BLaER1 treated with 17β-estradiol and CSF1 and Interleukin-3, amounts not matched to agents 10 nM and 100 nM (cell line): ENCODE results near the gene ZC3HAV1.
"Not testable (repeated sequence)": the region's sequence is repeated elsewhere in the genome, so short reads cannot be mapped to it uniquely, and the experiment has no call there.

Experiments used
- H3K27ac ChIP-seq, 11 experiments: shearing (Covaris generic); formaldehyde crosslinking; 2 replicates each; pipeline ENCODE4 v1.8.1; 2022
- H3K27me3 ChIP-seq, 11 experiments: shearing (Covaris generic); formaldehyde crosslinking; 2 replicates each; pipeline ENCODE4 v1.8.1; 2022
- H3K36me3 ChIP-seq, 11 experiments: shearing (Covaris generic); formaldehyde crosslinking; 2 replicates each; pipeline ENCODE4 v1.8.1; 2022
- H3K4me1 ChIP-seq, 10 experiments: shearing (Covaris generic); formaldehyde crosslinking; 2 replicates each; pipeline ENCODE4 v1.8.1; 2022
- H3K4me2 ChIP-seq, 11 experiments: shearing (Covaris generic); formaldehyde crosslinking; 2 replicates each; pipeline ENCODE4 v1.8.1; 2022
- H3K4me3 ChIP-seq, 10 experiments: shearing (Covaris generic); formaldehyde crosslinking; 2 replicates each; pipeline ENCODE4 v1.8.1; 2022
- H3K9ac ChIP-seq, 11 experiments: shearing (Covaris generic); formaldehyde crosslinking; 2 replicates each; pipeline ENCODE4 v1.8.1; 2022
- H3K9me3 ChIP-seq, 11 experiments: shearing (Covaris generic); formaldehyde crosslinking; replicated peaks in 1 of 11; 2 replicates each; pipeline ENCODE4 v1.8.1; 2022
- H4K20me1 ChIP-seq, 11 experiments: shearing (Covaris generic); formaldehyde crosslinking; 2 replicates each; pipeline ENCODE4 v1.8.1; 2022
- Cebpa-rat ChIP-seq, 11 experiments: shearing (Covaris generic); IDR thresholded peaks; 2 replicates each; pipeline ENCODE4 v1.8.1; 2022

The ZC3HAV1 gene

GRCh38 chr7:139099172-139099947 lies 10.2 kb downstream of the ZC3HAV1 start:
- Histone ChIP-seq H4K20me1 (peaks cover 20 to 96% (median 65%) of the 10 kb centered on the region in 11 experiments), H3K36me3 (peaks cover 27 to 84% (median 62%) of the 10 kb centered on the region in 11 experiments), H3K4me1 (peaks cover 46 to 83% (median 68%) of the 10 kb centered on the region in 10 experiments), H3K9me3 (peaks cover 0 to 33% (median 25%) of the 10 kb centered on the region in 11 experiments; a peak in 16 of 22 replicates), H3K4me2 (peak overlapping the region in 10 of 11 experiments; percentile 7 to 66 (median 30); a peak in 18 of 22 replicates), H3K4me3 (no peak overlapping the region), H3K9ac (peak overlapping the region in 2 of 11 experiments; percentile 35 to 54; a peak in 2 of 22 replicates), H3K27me3 (no peaks in the 10 kb centered on the region), H3K27ac (peak overlapping the region in 4 of 11 experiments; percentile 1 to 3 (median 3); a peak in 5 of 22 replicates)
- TF ChIP-seq Cebpa-rat (IDR thresholded peaks at IDR 0.05), result no peak

GRCh38 chr7:139095194-139095659 lies 14.3 kb downstream of the ZC3HAV1 start:
- Histone ChIP-seq H3K27me3 (no peaks in the 10 kb centered on the region), H4K20me1 (peaks cover 25 to 97% (median 84%) of the 10 kb centered on the region in 11 experiments), H3K9ac (peak overlapping the region in 10 of 11 experiments; percentile 13 to 67 (median 52); a peak in 15 of 22 replicates), H3K9me3 (peaks cover 11 to 47% (median 31%) of the 10 kb centered on the region in 11 experiments; a peak in 21 of 22 replicates), H3K4me3 (peak overlapping the region; percentile 5 to 43 (median 30); a peak in 15 of 20 replicates), H3K4me2 (peak overlapping the region; percentile 70 to 88 (median 83)), H3K27ac (peak overlapping the region; percentile 6 to 82 (median 70); a peak in 21 of 22 replicates), H3K36me3 (peaks cover 52 to 96% (median 81%) of the 10 kb centered on the region in 11 experiments), H3K4me1 (peaks cover 52 to 88% (median 56%) of the 10 kb centered on the region in 10 experiments)
- no peak for TF ChIP-seq Cebpa-rat (IDR thresholded peaks at IDR 0.05)

DNA sequence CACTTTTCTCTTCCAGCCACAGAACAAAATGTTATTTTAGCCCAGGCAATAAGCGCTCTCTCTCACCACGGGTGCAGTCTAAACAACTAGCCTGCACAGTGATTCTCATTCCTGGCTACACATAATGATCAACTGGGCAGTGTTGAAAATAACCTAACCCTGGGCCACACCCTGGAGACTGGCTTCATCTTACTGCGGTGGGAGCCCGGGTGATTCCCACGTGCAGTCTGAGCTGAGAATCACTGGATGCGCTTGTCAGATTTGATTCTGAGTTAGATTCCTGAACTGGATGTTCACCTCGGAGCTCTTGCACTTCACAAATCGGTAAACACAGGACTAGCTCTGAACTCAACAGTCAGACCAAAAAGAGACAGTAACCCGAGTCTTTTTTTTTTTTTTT lies 14.9 kb downstream of the ZC3HAV1 start:
- Histone ChIP-seq H3K4me2 (peak overlapping the region; percentile 70 to 88 (median 83)), H4K20me1 (peaks cover 25 to 97% (median 85%) of the 10 kb centered on the region in 11 experiments), H3K9ac (peak overlapping the region in 9 of 11 experiments; percentile 27 to 67 (median 38); a peak in 13 of 22 replicates), H3K4me3 (peak overlapping the region in 6 of 10 experiments; percentile 1 to 43 (median 25); a peak in 5 of 20 replicates), H3K36me3 (peaks cover 56 to 97% (median 84%) of the 10 kb centered on the region in 11 experiments), H3K27me3 (no peaks in the 10 kb centered on the region), H3K27ac (peak overlapping the region in 10 of 11 experiments; percentile 50 to 82 (median 71); a peak in 20 of 22 replicates), H3K4me1 (peaks cover 48 to 86% (median 54%) of the 10 kb centered on the region in 10 experiments), H3K9me3 (peaks cover 13 to 51% (median 33%) of the 10 kb centered on the region in 11 experiments; a peak in 21 of 22 replicates)
- TF ChIP-seq Cebpa-rat (IDR thresholded peaks at IDR 0.05), result no peak

DNA sequence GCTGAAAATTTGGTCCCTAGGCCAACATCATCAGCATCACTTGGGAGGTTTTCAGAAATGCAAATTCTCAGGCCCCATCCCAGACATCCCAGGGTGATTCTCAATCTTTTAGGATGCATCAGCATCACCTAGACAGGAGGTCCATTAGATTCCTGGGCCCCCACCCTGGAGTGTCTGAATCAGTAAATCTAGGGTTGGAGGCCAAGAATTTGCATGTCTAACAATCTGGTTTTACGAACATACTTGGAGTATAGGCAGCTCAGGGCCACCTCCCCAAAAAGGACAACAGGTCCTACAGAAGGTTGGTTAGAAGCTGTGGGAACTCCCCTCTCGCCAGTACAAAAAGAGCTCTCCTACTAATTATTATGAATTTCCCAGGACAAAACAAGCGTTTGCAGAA lies 15.5 kb downstream of the ZC3HAV1 start:
- H3K4me2 ChIP-seq, result peak overlapping the region; percentile 70 to 88 (median 83); a peak in 21 of 22 replicates
- peaks cover 60 to 97% (median 86%) of the 10 kb centered on the region in 11 experiments for H3K36me3 ChIP-seq
- H4K20me1 ChIP-seq, result peaks cover 25 to 97% (median 85%) of the 10 kb centered on the region in 11 experiments
- peaks cover 43 to 83% (median 50%) of the 10 kb centered on the region in 10 experiments for H3K4me1 ChIP-seq
- peaks cover 17 to 56% (median 39%) of the 10 kb centered on the region in 11 experiments; a peak in 21 of 22 replicates for H3K9me3 ChIP-seq
- no peaks in the 10 kb centered on the region for H3K27me3 ChIP-seq
- peak overlapping the region in 10 of 11 experiments; percentile 50 to 82 (median 71); a peak in 16 of 22 replicates for H3K27ac ChIP-seq
- no peak overlapping the region for H3K4me3 ChIP-seq
- no peak for TF ChIP-seq Cebpa-rat (IDR thresholded peaks at IDR 0.05)
- H3K9ac ChIP-seq, result peak overlapping the region in 4 of 11 experiments; percentile 39 to 67 (median 63); a peak in 5 of 22 replicates

- Histone ChIP-seq H3K4me1 (peaks cover 43 to 78% (median 50%) of the 10 kb centered on the region in 10 experiments), H3K9me3 (peaks cover 22 to 61% (median 44%) of the 10 kb centered on the region in 11 experiments), H3K9ac (0 out of 22 replicates have a peak overlapping the region, but pooled peaks of 3 of the 11 experiments have one; percentile 5 to 39 (median 7)), H3K27ac (peak overlapping the region in 5 of 11 experiments; percentile 69 to 82 (median 76); a peak in 7 of 22 replicates), H3K36me3 (peaks cover 60 to 97% (median 86%) of the 10 kb centered on the region in 11 experiments), H3K4me2 (peak overlapping the region; percentile 70 to 88 (median 83); a peak in 17 of 22 replicates), H4K20me1 (peaks cover 25 to 97% (median 86%) of the 10 kb centered on the region in 11 experiments; a peak in 21 of 22 replicates)
- H3K4me3 ChIP-seq, H3K27me3 ChIP-seq: not testable (repeated sequence)
Observed at GRCh38 chr7:139093512-139093911, 16.0 kb downstream of the ZC3HAV1 start.

DNA sequence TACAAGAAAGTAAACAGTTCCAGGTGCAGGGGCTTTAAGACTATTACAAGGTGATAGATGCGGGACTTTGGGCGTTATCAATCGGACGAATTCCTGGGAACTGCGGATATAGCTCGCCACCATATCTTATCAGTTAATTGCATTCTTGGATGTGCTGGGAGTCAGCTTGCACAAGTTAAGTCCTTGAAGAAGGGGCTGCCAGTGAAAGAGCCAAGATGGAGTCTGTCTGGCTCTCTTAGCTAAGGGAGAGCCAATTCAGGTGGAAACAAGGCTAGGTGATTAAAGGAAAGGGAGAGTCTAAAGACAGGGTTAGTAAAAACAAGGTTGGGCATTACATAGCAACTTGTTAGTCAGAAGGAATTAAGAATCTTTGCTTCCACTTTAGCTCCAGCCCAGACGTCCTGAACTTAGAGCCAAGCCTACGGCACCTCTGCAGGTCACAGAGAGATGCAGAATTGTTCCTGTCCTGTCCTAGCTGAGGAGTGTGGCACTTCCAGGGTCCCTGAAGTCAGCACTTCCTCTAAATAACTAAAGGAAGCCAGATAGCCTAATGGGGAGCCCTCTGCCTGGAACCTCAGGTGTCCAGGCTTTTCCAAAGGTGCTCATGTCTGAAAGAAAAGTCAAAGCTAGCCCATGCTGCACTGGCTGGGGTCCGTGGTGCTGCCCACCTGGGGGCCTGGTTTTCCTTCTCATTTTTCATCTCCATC lies 17.3 kb downstream of the ZC3HAV1 start:
- H3K9ac ChIP-seq, result no peak overlapping the region
- H3K27ac ChIP-seq, result no peak overlapping the region
- TF ChIP-seq Cebpa-rat (IDR thresholded peaks at IDR 0.05), result no peak
- no peaks in the 10 kb centered on the region for H3K27me3 ChIP-seq
- H3K4me1 ChIP-seq, result peaks cover 35 to 68% (median 47%) of the 10 kb centered on the region in 10 experiments
- H4K20me1 ChIP-seq, result peaks cover 25 to 96% (median 84%) of the 10 kb centered on the region in 11 experiments; a peak in 20 of 22 replicates
- no peak overlapping the region for H3K4me3 ChIP-seq
- H3K9me3 ChIP-seq, result peaks cover 35 to 68% (median 53%) of the 10 kb centered on the region in 11 experiments
- H3K36me3 ChIP-seq, result peaks cover 62 to 97% (median 87%) of the 10 kb centered on the region in 11 experiments
- peak overlapping the region in 5 of 11 experiments; percentile 4 to 88 (median 11); a peak in 4 of 22 replicates for H3K4me2 ChIP-seq

GRCh38 chr7:139091677-139091996 lies 17.9 kb downstream of the ZC3HAV1 start:
- Histone ChIP-seq H3K27me3 (no peaks in the 10 kb centered on the region), H3K4me2 (no peak overlapping the region), H3K36me3 (peaks cover 64 to 97% (median 87%) of the 10 kb centered on the region in 11 experiments), H3K4me3 (no peak overlapping the region; a peak in 1 of 20 replicates), H3K9ac (no peak overlapping the region), H4K20me1 (peaks cover 25 to 98% (median 85%) of the 10 kb centered on the region in 11 experiments; a peak in 20 of 22 replicates), H3K4me1 (peaks cover 31 to 62% (median 43%) of the 10 kb centered on the region in 10 experiments), H3K9me3 (peaks cover 41 to 71% (median 59%) of the 10 kb centered on the region in 11 experiments), H3K27ac (no peak overlapping the region)
- TF ChIP-seq Cebpa-rat (IDR thresholded peaks at IDR 0.05), result no peak

DNA sequence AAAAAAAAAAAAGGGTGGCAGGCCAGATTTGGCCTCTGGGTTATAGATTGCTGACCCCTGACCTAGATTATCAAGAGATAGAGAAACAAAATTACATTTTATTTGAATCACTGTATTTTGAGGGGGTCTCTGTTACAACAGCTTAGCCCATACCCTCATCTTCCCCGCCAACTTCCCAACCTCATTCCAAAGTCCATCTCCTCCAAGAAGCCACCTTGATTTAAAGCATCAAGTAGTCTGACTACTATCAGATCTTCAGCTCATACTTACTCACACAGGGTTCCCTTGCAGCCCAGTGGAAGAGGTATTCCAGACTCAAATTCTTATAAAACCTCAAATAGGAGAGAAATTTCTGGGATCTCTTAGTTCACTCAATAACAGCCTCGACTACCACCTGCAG lies 20.4 kb downstream of the ZC3HAV1 start:
- no peaks in the 10 kb centered on the region for H3K27me3 ChIP-seq
- H3K36me3 ChIP-seq, result peaks cover 83 to 100% (median 97%) of the 10 kb centered on the region in 11 experiments
- peaks cover 5 to 39% (median 23%) of the 10 kb centered on the region in 10 experiments for H3K4me1 ChIP-seq
- no peak overlapping the region for H3K4me2 ChIP-seq
- H3K27ac ChIP-seq, result no peak overlapping the region
- H3K9me3 ChIP-seq, result peaks cover 45 to 75% (median 63%) of the 10 kb centered on the region in 11 experiments
- no peak overlapping the region for H3K9ac ChIP-seq
- peak overlapping the region in 1 of 10 experiments; percentile 38; a peak in 1 of 20 replicates for H3K4me3 ChIP-seq
- no peak for TF ChIP-seq Cebpa-rat (IDR thresholded peaks at IDR 0.05)
- peaks cover 37 to 98% (median 87%) of the 10 kb centered on the region in 11 experiments; a peak in 21 of 22 replicates for H4K20me1 ChIP-seq
